ENCODE results near the gene RASA2. TPM values are rescaled to one million over a fixed set of nuclear protein-coding genes. Genes with fewer than 3 reads are reported as not detected.
"Not testable (repeated sequence)": the region's sequence is repeated elsewhere in the genome, so short reads cannot be mapped to it uniquely, and the experiment has no call there.

RASA2 gene
- total RNA-seq, 3 donors from 2014 or later: 15.2 to 43.2 (median 22.0) TPM

DNA sequence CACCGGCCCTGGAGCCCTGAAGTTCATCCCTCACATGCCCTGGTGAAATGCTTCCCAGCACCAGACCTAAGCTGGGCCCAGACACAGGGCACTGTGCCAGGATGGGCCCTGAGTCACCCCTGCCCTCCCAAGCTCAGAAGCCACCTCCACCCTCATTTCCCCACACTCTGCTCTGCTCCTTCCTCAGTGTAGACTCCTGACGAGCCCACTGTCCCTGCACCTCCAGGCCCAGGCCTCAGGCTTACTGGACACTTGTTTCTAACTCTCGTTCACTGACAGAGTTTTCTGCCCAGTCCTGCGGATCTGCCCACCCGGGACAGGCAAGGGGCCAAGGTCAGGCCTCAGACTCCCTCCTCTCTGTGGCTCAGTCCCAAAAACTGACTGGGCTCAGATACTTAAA lies 138.7 kb downstream of the RASA2 start:
- Histone ChIP-seq H3K27me3 (no peaks in the 10 kb centered on the region), H3K27ac (no peak overlapping the region), H3K36me3 (no peaks in the 10 kb centered on the region), H3K9me3 (peaks cover 0 to 8% of the 10 kb centered on the region in 2 donors), H3K4me3 (no peak overlapping the region), H3K4me1 (no peaks in the 10 kb centered on the region)
- intact Hi-C loops (cut with DNase I; ENCODE audit: low total_unique reads): no loop called here
- no peak for TF ChIP-seq POLR2AphosphoS5 (IDR thresholded peaks at IDR 0.05)
- TF ChIP-seq, protein P1, sequence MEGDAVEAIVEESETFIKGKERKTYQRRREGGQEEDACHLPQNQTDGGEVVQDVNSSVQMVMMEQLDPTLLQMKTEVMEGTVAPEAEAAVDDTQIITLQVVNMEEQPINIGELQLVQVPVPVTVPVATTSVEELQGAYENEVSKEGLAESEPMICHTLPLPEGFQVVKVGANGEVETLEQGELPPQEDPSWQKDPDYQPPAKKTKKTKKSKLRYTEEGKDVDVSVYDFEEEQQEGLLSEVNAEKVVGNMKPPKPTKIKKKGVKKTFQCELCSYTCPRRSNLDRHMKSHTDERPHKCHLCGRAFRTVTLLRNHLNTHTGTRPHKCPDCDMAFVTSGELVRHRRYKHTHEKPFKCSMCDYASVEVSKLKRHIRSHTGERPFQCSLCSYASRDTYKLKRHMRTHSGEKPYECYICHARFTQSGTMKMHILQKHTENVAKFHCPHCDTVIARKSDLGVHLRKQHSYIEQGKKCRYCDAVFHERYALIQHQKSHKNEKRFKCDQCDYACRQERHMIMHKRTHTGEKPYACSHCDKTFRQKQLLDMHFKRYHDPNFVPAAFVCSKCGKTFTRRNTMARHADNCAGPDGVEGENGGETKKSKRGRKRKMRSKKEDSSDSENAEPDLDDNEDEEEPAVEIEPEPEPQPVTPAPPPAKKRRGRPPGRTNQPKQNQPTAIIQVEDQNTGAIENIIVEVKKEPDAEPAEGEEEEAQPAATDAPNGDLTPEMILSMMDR (IDR thresholded peaks at IDR 0.05): no peak
- no peak for DNase-seq (ENCODE audit: low spot score in 2 of 2)

DNA sequence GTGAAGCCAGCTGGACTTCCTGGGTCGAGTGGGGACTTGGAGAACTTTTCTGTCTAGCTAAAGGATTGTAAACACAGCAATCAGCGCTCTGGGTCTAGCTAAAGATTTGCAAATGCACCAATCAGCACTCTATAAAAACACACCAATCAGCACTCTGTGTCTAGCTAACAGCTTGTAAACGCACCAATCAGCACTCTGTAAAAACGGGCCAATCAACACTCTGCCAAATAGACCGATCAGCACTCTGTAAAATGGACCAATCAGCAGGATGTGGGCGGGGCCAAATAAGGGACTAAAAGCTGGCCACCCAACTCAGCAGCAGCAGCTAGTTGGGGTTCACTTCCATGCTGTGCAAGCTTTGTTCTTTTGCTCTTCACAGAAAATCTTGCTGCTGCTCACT lies 141.5 kb downstream of the RASA2 start:
- intact Hi-C loops (cut with DNase I; ENCODE audit: low total_unique reads); H3K4me3 ChIP-seq; H3K4me1 ChIP-seq: not testable (repeated sequence)

DNA sequence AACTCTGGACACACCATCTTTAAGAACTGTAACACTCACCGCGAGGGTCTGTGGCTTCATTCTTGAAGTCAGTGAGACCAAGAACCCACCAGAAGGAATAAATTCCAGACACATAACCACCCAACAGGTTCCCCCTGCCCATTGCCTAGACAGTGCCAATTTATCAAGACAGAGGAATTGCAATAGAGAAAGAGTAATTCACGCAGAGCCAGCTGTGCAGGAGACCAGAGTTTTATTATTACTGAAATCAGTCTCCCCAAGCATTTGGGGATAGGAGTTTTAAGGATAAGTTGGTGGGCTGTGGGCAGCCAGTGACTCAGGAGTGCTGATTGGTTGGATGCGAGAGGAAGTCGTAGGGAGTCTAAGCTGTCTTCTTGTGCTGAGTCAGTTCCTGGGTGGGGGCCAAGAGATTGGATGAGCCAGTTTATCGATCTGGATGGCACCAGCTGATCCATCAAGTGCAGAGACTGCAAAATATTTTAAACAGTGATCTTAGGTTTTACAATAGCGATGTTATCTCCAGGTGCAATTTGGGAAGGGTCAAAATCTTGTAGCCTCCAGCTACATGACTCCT lies 142.1 kb downstream of the RASA2 start:
- H3K36me3 ChIP-seq; H3K27me3 ChIP-seq; H3K9me3 ChIP-seq; H3K27ac ChIP-seq; H3K4me1 ChIP-seq; intact Hi-C loops (cut with DNase I; ENCODE audit: low total_unique reads); H3K4me3 ChIP-seq; DNase-seq (ENCODE audit: low spot score in 2 of 2): not testable (repeated sequence)

More for the DNA sequence above, 141.5 kb downstream of the RASA2 start:
- not testable (repeated sequence) for DNase-seq (ENCODE audit: low spot score in 2 of 2); H3K9me3 ChIP-seq; H3K27ac ChIP-seq; H3K27me3 ChIP-seq; H3K36me3 ChIP-seq

DNA sequence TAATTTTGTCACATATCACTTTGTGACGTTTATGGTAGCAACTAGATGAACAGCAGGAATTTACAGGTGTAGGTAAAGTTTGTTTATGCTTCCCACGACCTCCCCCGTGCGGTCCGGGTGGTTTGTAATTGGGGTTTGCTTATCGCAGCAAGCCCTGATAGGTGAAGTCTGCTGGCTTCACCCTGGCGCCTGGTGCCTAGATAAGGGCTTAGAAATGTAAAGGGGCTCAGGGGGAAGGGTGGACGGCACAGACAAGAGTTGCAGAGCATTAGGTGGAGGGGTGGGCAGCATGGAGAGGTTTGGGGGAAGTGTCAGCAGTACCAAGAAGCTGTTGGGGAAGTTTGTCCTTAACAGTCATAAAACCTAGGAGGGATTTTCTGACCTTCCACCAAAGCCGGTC lies 143.1 kb downstream of the RASA2 start:
- DNase-seq (ENCODE audit: low spot score in 2 of 2): no peak
- H3K27ac ChIP-seq: no peak overlapping the region
- intact Hi-C loops (cut with DNase I; ENCODE audit: low total_unique reads): no loop called here
- H3K36me3 ChIP-seq: no peaks in the 10 kb centered on the region
- TF ChIP-seq, protein P1 (IDR thresholded peaks at IDR 0.05): no peak
- no peak for TF ChIP-seq POLR2A (IDR thresholded peaks at IDR 0.05)
- H3K27me3 ChIP-seq: no peaks in the 10 kb centered on the region
- no peaks in the 10 kb centered on the region for H3K4me1 ChIP-seq
- no peak overlapping the region for H3K4me3 ChIP-seq
- peaks cover 0 to 8% of the 10 kb centered on the region in 2 donors for H3K9me3 ChIP-seq

DNA sequence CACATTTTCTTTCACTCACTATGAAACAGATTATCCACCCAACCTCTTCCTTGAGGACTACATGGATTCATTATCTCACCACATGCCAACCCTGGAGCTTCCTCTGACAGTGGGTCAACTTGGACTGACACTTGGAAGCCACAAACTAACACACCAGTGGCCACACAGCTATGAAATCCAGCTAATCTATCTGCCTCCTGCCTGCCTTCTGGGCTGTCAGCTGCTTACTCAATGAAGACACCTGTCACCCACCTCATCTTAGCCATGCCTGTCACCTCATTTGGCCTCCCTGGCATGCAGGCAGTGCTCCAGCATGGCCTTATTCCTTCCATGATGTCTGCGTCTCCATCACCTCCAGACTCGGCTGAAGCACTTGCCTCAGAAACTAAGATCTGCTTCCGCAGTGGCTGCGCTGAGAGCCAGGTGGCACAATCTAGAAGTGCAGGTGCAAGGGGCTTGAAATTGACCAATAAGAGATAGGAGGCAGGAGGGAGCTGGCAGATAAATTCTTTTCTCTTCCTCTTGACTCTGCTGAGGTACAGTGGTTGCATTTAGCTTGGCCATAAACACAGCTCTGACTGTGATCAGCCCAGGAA lies 146.1 kb downstream of the RASA2 start:
- intact Hi-C loops (cut with DNase I; ENCODE audit: low total_unique reads): no loop called here
- H3K27ac ChIP-seq: no peak overlapping the region
- no peaks in the 10 kb centered on the region for H3K36me3 ChIP-seq
- H3K4me3 ChIP-seq: no peak overlapping the region
- TF ChIP-seq POLR2A (IDR thresholded peaks at IDR 0.05) (no peak), POLR2AphosphoS5 (IDR thresholded peaks at IDR 0.05) (no peak)
- TF ChIP-seq, protein P1 (IDR thresholded peaks at IDR 0.05): no peak
- no peaks in the 10 kb centered on the region for H3K27me3 ChIP-seq
- H3K4me1 ChIP-seq: no peaks in the 10 kb centered on the region
- H3K9me3 ChIP-seq: peaks cover 0 to 8% of the 10 kb centered on the region in 2 donors
- no peak for DNase-seq (ENCODE audit: low spot score in 2 of 2)

DNA sequence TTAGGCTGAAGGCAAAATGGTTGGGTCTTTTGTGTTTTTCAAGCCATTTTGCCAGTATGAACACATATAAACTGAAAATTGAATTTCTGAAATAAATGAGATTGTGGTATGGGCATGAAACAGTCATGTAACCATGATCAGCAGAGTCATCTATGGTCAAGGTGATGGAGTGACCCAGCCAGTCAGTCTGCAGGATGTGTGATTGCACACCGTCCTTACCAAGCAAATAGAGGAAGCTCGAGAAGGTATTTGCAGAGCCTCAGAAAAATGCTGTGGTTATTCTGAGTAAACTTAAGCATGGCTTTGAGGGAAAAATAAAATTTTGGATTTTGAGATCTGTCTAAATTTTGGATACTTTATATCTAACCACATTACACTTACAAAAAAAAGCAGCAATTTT lies 155.4 kb downstream of the RASA2 start:
- TF ChIP-seq POLR2A (IDR thresholded peaks at IDR 0.05) (no peak), POLR2AphosphoS5 (IDR thresholded peaks at IDR 0.05) (no peak)
- TF ChIP-seq, protein P1 (IDR thresholded peaks at IDR 0.05): no peak
- no peaks in the 10 kb centered on the region for H3K36me3 ChIP-seq

More for the DNA sequence above, 155.4 kb downstream of the RASA2 start:
- Histone ChIP-seq H3K27ac (no peak overlapping the region), H3K4me1 (no peaks in the 10 kb centered on the region), H3K27me3 (no peaks in the 10 kb centered on the region), H3K9me3 (no peaks in the 10 kb centered on the region), H3K4me3 (no peak overlapping the region)
- no peak for DNase-seq (ENCODE audit: low spot score in 2 of 2)
- intact Hi-C loops (cut with DNase I; ENCODE audit: low total_unique reads): no loop called here

Measured in breast epithelium (tissue), 4 donors.